Mucosa of rectum (tissue), 2 donors: ENCODE results near the gene SMAD5.
A peak's percentile ranks its signal among the peaks of the same experiment; 100 is the strongest.

Experiments
- H3K27ac ChIP-seq, 2 donors: one replicate each; pipeline ENCODE4 v1.7.0; 2013; ENCODE audit warnings: inconsistent platforms in 2 of 2, low read depth in 2 of 2, low read length in 2 of 2
- H3K27me3 ChIP-seq, 2 donors: one replicate each; pipeline ENCODE4 v1.7.0; 2013; ENCODE audit warnings: low read length in 2 of 2; ENCODE audit not compliant: control insufficient read depth in 2 of 2, insufficient read depth in 2 of 2
- H3K36me3 ChIP-seq, 2 donors: one replicate each; pipeline ENCODE4 v1.7.0; 2013; ENCODE audit warnings: low read length in 2 of 2; ENCODE audit not compliant: control insufficient read depth in 2 of 2, insufficient read depth in 2 of 2
- H3K4me1 ChIP-seq, 2 donors: one replicate each; pipeline ENCODE4 v1.7.0; 2013; ENCODE audit warnings: low read length in 2 of 2, mild to moderate bottlenecking in 1 of 2; ENCODE audit not compliant: control insufficient read depth in 2 of 2, insufficient read depth in 2 of 2
- H3K4me3 ChIP-seq, 2 donors: one replicate each; pipeline ENCODE4 v1.7.0; 2013; ENCODE audit warnings: low read length in 2 of 2
- H3K9ac ChIP-seq, 2 donors: one replicate each; pipeline ENCODE4 v1.7.0; 2013; ENCODE audit warnings: low read length in 2 of 2, low read depth in 1 of 2, mild to moderate bottlenecking in 1 of 2
- H3K9me3 ChIP-seq, 2 donors: one replicate each; pipeline ENCODE4 v1.7.0; 2013; ENCODE audit warnings: low read length in 2 of 2; ENCODE audit not compliant: control insufficient read depth in 2 of 2
- donor health status: healthy.
- donor health status: Normal muscosa, but diverticular disease.

SMAD5 gene

GRCh38 chr5:136115183-136115865 lies 17.3 kb upstream of the SMAD5 start:
- no peaks in the 10 kb centered on the region for H3K4me1 ChIP-seq
- H3K27me3 ChIP-seq, result no peaks in the 10 kb centered on the region
- H3K36me3 ChIP-seq, result no peaks in the 10 kb centered on the region
- no peak overlapping the region for H3K9ac ChIP-seq
- no peaks in the 10 kb centered on the region for H3K9me3 ChIP-seq
- H3K27ac ChIP-seq, result no peak overlapping the region
- no peak overlapping the region for H3K4me3 ChIP-seq

GRCh38 chr5:136120529-136120928 lies 12.1 kb upstream of the SMAD5 start:
- Histone ChIP-seq H3K4me3 (no peak overlapping the region), H3K9ac (no peak overlapping the region), H3K27ac (no peak overlapping the region), H3K27me3 (no peaks in the 10 kb centered on the region), H3K4me1 (peaks cover 6 to 17% of the 10 kb centered on the region in 2 donors), H3K9me3 (no peaks in the 10 kb centered on the region), H3K36me3 (no peaks in the 10 kb centered on the region)

GRCh38 chr5:136123236-136123768 lies 9.3 kb upstream of the SMAD5 start:
- H3K9ac ChIP-seq, result peak overlapping the region in 1 of 2 donors; percentile 31
- H3K4me1 ChIP-seq, result peaks cover 6 to 17% of the 10 kb centered on the region in 2 donors
- no peak overlapping the region for H3K4me3 ChIP-seq
- peak overlapping the region; percentile 53 to 86 for H3K27ac ChIP-seq
- no peaks in the 10 kb centered on the region for H3K9me3 ChIP-seq
- H3K27me3 ChIP-seq, result no peaks in the 10 kb centered on the region
- no peaks in the 10 kb centered on the region for H3K36me3 ChIP-seq

- Histone ChIP-seq H3K9me3 (no peaks in the 10 kb centered on the region), H3K36me3 (no peaks in the 10 kb centered on the region), H3K4me3 (no peak overlapping the region), H3K27me3 (no peaks in the 10 kb centered on the region), H3K9ac (no peak overlapping the region), H3K4me1 (peaks cover 6 to 20% of the 10 kb centered on the region in 2 donors), H3K27ac (no peak overlapping the region)
These were observed 5.1 kb upstream of the SMAD5 start for GRCh38 chr5:136127560-136127959.

- Histone ChIP-seq H3K4me3 (no peak overlapping the region), H3K4me1 (peaks cover 8 to 13% of the 10 kb centered on the region in 2 donors), H3K9ac (no peak overlapping the region), H3K36me3 (no peaks in the 10 kb centered on the region), H3K27me3 (no peaks in the 10 kb centered on the region), H3K27ac (no peak overlapping the region), H3K9me3 (no peaks in the 10 kb centered on the region)
These were observed 4.2 kb upstream of the SMAD5 start for GRCh38 chr5:136128481-136128880.

GRCh38 chr5:136129445-136129844 lies 3.2 kb upstream of the SMAD5 start:
- H3K9me3 ChIP-seq, result no peaks in the 10 kb centered on the region
- H3K27ac ChIP-seq, result no peak overlapping the region
- H3K36me3 ChIP-seq, result no peaks in the 10 kb centered on the region
- no peak overlapping the region for H3K4me3 ChIP-seq
- H3K27me3 ChIP-seq, result no peaks in the 10 kb centered on the region
- no peak overlapping the region for H3K9ac ChIP-seq
- peaks cover 4 to 8% of the 10 kb centered on the region in 2 donors for H3K4me1 ChIP-seq

- H3K27me3 ChIP-seq, result no peaks in the 10 kb centered on the region
- H3K9me3 ChIP-seq, result no peaks in the 10 kb centered on the region
- H3K9ac ChIP-seq, result no peak overlapping the region
- peaks cover 4 to 11% of the 10 kb centered on the region in 2 donors for H3K4me1 ChIP-seq
- no peak overlapping the region for H3K27ac ChIP-seq
- H3K36me3 ChIP-seq, result no peaks in the 10 kb centered on the region
- H3K4me3 ChIP-seq, result no peak overlapping the region
These were observed 2.1 kb upstream of the SMAD5 start for GRCh38 chr5:136130581-136130980.

GRCh38 chr5:136132087-136132486 lies 558 bp upstream of the SMAD5 start:
- Histone ChIP-seq H3K4me1 (peaks cover 4 to 11% of the 10 kb centered on the region in 2 donors), H3K27ac (peak overlapping the region; percentile 96 to 97), H3K27me3 (no peaks in the 10 kb centered on the region), H3K4me3 (peak overlapping the region; percentile 84 to 93), H3K36me3 (no peaks in the 10 kb centered on the region), H3K9me3 (no peaks in the 10 kb centered on the region), H3K9ac (peak overlapping the region; percentile 91 to 96)

GRCh38 chr5:136133222-136133921 lies 727 bp downstream of the SMAD5 start:
- Histone ChIP-seq H3K9me3 (no peaks in the 10 kb centered on the region), H3K36me3 (no peaks in the 10 kb centered on the region), H3K4me3 (peak overlapping the region; percentile 84 to 93), H3K27ac (peak overlapping the region; percentile 96 to 97), H3K9ac (peak overlapping the region; percentile 91 to 96), H3K4me1 (peaks cover 4 to 11% of the 10 kb centered on the region in 2 donors), H3K27me3 (no peaks in the 10 kb centered on the region)

- Histone ChIP-seq H3K9ac (peak overlapping the region; percentile 91 to 96), H3K4me1 (peaks cover 4 to 11% of the 10 kb centered on the region in 2 donors), H3K36me3 (no peaks in the 10 kb centered on the region), H3K9me3 (no peaks in the 10 kb centered on the region), H3K27ac (peak overlapping the region; percentile 96 to 97), H3K4me3 (peak overlapping the region; percentile 84 to 93), H3K27me3 (no peaks in the 10 kb centered on the region)
These were observed 1.3 kb downstream of the SMAD5 start for GRCh38 chr5:136133922-136134379.
